ENCODE data around the gene GLYATL2.

DNA sequence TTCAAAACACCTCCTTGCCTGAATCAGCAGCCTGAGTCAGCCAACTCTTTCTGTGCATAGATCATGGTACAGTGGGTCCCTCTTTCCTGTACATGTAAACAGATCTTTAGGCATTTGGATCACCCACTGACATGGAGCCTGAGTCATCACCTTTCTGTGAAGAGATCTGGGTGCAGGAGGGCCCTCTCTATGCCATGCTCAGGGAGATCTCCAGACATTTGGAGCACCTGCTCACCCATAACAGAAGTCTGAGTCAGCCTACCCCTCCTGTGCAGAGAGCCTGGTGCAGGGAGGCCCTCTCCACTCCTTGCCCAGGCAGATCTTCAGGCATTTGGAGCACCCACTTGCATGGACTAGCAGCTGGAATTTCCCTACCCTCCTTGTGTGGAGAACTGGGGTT is 56.6 kb downstream of the GLYATL2 start:
- TF ChIP-seq, protein P1, sequence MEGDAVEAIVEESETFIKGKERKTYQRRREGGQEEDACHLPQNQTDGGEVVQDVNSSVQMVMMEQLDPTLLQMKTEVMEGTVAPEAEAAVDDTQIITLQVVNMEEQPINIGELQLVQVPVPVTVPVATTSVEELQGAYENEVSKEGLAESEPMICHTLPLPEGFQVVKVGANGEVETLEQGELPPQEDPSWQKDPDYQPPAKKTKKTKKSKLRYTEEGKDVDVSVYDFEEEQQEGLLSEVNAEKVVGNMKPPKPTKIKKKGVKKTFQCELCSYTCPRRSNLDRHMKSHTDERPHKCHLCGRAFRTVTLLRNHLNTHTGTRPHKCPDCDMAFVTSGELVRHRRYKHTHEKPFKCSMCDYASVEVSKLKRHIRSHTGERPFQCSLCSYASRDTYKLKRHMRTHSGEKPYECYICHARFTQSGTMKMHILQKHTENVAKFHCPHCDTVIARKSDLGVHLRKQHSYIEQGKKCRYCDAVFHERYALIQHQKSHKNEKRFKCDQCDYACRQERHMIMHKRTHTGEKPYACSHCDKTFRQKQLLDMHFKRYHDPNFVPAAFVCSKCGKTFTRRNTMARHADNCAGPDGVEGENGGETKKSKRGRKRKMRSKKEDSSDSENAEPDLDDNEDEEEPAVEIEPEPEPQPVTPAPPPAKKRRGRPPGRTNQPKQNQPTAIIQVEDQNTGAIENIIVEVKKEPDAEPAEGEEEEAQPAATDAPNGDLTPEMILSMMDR (IDR thresholded peaks at IDR 0.05), result no peak
- no peak for TF ChIP-seq EZH2 (IDR thresholded peaks at IDR 0.05; ENCODE audit: borderline replicate concordance, insufficient read depth, low read depth, low read length, poor library complexity, severe bottlenecking)
